ENCODE results near the gene FAF1.

The FAF1 gene

DNA sequence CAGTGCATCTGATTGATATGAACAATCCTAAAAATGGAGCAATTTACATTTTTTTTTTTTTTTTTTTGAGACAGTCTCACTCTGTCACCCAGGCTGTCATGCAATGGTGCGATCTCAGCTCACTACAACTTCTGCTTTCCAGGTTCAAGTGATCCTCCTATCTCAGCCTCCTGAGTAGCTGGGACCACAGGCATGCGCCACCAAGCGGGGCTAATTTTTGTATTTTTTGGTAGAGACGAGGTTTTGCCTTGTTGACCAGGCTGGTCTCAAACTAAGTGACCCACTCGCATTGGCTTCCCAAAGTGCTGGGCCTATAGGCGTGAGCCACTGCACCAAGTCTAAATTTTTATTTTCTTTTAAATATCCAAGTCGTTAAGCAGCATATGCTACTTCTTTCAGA lies 109.0 kb downstream of the FAF1 start:
- no peak overlapping the region for H3K4me3 ChIP-seq (ENCODE audit: low read depth, low read length)
- TF ChIP-seq, protein P1, sequence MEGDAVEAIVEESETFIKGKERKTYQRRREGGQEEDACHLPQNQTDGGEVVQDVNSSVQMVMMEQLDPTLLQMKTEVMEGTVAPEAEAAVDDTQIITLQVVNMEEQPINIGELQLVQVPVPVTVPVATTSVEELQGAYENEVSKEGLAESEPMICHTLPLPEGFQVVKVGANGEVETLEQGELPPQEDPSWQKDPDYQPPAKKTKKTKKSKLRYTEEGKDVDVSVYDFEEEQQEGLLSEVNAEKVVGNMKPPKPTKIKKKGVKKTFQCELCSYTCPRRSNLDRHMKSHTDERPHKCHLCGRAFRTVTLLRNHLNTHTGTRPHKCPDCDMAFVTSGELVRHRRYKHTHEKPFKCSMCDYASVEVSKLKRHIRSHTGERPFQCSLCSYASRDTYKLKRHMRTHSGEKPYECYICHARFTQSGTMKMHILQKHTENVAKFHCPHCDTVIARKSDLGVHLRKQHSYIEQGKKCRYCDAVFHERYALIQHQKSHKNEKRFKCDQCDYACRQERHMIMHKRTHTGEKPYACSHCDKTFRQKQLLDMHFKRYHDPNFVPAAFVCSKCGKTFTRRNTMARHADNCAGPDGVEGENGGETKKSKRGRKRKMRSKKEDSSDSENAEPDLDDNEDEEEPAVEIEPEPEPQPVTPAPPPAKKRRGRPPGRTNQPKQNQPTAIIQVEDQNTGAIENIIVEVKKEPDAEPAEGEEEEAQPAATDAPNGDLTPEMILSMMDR (conservative IDR thresholded peaks at IDR 0.05; ENCODE audit: low read depth, low read length): no peak
- no peak for DNase-seq (ENCODE audit: low read depth)

DNA sequence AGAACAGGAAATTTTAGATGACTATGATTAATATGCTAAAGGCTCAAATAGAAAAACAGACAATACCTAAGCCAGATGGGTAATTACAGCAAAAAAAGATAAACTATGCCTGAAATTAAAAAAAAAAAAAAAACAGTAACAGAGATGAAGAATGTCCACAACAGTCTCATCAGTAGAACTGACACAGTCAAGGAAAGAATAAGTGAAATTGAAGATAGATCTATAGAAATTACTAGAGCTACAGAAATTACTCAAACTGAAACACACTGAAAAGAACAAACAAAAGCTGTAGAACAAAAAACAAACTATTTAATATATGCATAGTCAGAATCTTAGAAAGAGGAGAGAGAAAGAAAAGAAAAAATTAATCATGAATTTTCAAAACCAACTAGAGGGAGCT lies 112.8 kb downstream of the FAF1 start:
- TF ChIP-seq, protein P1 (conservative IDR thresholded peaks at IDR 0.05; ENCODE audit: low read depth, low read length): no peak
- no peak for DNase-seq (ENCODE audit: low read depth)
- no peak overlapping the region for H3K4me3 ChIP-seq (ENCODE audit: low read depth, low read length)

DNA sequence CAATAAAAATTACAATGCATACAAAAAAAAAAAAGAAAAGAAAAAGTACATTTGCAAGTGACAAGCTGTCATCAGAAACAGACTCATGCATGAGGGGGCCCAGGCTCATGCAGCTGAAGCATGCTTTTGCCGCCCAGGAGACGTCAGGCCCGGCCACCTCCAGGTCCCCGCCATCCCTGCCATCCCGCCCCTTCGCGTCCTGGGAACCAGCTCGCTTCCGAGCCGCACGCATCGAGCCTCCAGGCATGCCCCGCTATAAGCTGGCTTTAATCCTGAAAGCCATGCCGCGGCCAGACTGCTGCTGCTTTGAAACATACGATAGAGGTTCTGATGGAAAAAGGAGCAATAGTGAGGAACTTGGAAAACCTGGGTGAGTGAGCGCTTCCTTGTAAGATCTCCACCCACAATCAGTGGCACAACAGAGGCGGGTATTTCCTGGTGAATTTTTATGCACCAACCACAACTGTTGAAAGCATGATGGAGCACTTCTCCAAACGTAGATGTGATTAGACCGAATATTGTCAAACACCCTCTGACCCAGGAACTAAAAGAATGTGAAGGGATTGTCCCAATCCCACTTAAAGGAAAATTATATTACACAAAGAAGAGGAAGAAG lies 113.7 kb downstream of the FAF1 start:
- DNase-seq (ENCODE audit: low read depth): no peak
- no peak overlapping the region for H3K4me3 ChIP-seq (ENCODE audit: low read depth, low read length)
- TF ChIP-seq, protein P1 (conservative IDR thresholded peaks at IDR 0.05; ENCODE audit: low read depth, low read length): no peak

DNA sequence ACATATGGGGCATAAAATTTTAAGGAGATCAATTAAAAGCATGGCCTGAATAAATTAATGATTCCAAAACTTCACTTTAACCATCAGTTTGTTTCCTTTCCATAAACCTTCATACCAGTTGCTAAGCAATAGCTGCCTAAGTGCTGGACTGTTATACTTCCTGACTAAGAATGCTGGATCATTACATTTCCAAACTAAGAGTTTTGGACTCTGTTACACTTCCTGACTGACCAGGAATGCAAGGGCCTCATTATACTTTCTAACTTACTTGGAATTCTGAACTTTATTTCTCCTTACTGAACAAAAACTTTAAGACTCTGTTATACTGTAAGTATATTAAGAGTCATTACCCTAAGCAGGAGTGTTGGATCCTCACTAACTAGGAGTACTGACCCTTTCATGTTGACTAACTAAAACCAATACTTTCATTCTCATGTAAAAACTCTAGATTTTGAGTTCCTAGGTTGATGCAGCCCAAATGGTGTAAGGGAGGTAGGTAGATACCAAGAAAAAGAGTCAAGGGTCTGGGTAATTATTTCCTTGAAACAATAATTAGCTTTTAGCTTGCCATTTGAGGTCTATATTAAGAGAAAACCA lies 118.2 kb downstream of the FAF1 start:
- DNase-seq (ENCODE audit: low read depth): peak; percentile 33
- TF ChIP-seq, protein P1 (conservative IDR thresholded peaks at IDR 0.05; ENCODE audit: low read depth, low read length): no peak

DNA sequence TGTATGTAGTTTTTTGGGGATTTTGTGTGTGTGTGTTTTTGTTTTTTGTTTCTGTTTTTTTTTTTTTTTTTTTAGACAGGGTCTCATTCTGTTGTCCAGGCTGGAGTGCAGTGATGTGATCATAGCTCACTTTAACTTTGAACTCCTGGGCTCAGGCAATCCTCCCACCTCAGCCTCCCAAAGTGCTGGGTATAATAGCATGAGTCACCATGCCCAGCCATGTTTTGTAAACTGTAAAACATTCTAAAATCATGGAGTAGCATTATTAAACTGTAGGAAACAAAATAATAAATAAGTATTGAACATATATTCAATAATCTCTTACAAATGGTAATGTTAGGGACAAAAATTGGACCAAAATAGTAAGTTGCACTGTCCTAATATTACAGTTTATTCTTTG lies 124.0 kb downstream of the FAF1 start:
- H3K4me3 ChIP-seq (ENCODE audit: low read depth, low read length): no peak overlapping the region
- no peak for DNase-seq (ENCODE audit: low read depth)
- TF ChIP-seq, protein P1 (conservative IDR thresholded peaks at IDR 0.05; ENCODE audit: low read depth, low read length): no peak

More for the DNA sequence above, 118.2 kb downstream of the FAF1 start:
- no peak overlapping the region for H3K4me3 ChIP-seq (ENCODE audit: low read depth, low read length)

DNA sequence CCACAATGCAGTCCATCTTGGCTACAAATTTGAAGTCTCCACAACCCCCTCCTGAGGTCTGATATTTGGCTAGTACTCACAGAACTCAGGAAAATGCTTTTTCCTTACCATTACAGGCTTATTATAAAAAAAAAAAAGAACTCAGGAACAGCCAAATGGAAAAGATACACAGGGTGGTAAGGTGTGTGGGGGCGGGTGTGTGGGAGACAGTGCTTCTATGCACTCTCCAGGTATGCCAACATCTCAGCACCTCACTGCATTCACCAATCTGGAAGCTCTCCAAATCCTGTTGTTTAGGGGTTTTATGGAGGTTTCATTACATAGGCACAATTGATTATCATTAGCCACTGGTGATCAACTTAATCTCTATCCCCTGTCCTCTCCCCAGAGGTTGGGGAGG lies 126.9 kb downstream of the FAF1 start:
- H3K4me3 ChIP-seq (ENCODE audit: low read depth, low read length): no peak overlapping the region
- no peak for DNase-seq (ENCODE audit: low read depth)

More for the DNA sequence above, 126.9 kb downstream of the FAF1 start:
- TF ChIP-seq, protein P1 (conservative IDR thresholded peaks at IDR 0.05; ENCODE audit: low read depth, low read length): no peak
